Body of pancreas (tissue), 4 donors: ENCODE measurements around the gene ZCCHC7.

ENCODE experiments used
- POLR2A ChIP-seq, 3 donors: fragments of 450-650 bp; IDR thresholded peaks; one replicate each; pipeline ENCODE4 v1.6.1; 2016; ENCODE audit warnings: antibody characterized with exemption in 3 of 3, mild to moderate bottlenecking in 2 of 3
- TF ChIP-seq, protein P1 (sequence below), 7 experiments: fragments of 450-650 bp in 4 of 7; fragments of 200-600 bp in 3 of 7; sonication (generic) in 3 of 7; IDR thresholded peaks; one replicate each; pipeline ENCODE4 v1.5.1; 2016 to 2019; ENCODE audit warnings: antibody characterized with exemption in 7 of 7

DNA sequence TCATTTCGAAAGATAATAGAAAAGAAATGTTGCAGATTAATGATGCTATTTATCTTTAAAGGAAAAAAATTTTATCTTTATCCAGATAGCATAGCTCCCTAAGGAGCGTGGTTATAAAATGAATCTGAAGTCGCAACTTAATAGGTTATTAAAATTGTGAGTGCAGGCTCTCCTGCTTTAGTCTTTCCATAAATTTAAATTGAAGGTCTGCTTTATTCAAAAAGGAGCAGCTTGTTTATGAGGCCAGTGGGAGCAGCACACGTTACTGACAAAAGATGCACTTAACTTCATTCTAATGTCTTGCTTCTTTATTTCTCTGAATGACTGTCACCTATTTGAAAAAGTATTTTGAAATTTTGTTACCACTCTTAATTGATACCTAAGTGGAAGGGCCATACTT is 95.0 kb downstream of the ZCCHC7 start:
- TF ChIP-seq, protein P1, sequence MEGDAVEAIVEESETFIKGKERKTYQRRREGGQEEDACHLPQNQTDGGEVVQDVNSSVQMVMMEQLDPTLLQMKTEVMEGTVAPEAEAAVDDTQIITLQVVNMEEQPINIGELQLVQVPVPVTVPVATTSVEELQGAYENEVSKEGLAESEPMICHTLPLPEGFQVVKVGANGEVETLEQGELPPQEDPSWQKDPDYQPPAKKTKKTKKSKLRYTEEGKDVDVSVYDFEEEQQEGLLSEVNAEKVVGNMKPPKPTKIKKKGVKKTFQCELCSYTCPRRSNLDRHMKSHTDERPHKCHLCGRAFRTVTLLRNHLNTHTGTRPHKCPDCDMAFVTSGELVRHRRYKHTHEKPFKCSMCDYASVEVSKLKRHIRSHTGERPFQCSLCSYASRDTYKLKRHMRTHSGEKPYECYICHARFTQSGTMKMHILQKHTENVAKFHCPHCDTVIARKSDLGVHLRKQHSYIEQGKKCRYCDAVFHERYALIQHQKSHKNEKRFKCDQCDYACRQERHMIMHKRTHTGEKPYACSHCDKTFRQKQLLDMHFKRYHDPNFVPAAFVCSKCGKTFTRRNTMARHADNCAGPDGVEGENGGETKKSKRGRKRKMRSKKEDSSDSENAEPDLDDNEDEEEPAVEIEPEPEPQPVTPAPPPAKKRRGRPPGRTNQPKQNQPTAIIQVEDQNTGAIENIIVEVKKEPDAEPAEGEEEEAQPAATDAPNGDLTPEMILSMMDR (IDR thresholded peaks at IDR 0.05): no peak
- TF ChIP-seq POLR2A (IDR thresholded peaks at IDR 0.05): no peak
